AG09309 (cell line): ENCODE data around the gene PLEKHA4.
"Not testable (repeated sequence)": the region's sequence is repeated elsewhere in the genome, so short reads cannot be mapped to it uniquely, and the experiment has no call there.

Experiments used
- DNase-seq: peaks from one replicate; pipeline ENCODE4 v3.0.0-alpha.2; 2010; ENCODE audit warnings: low read depth
- H3K4me3 ChIP-seq: 2 replicates; pipeline ENCODE4 v1.5.1; 2011; ENCODE audit warnings: mild to moderate bottlenecking, low read depth, low read length, moderate library complexity; ENCODE audit not compliant: control insufficient read depth
- TF ChIP-seq, protein P1 (sequence below): IDR thresholded peaks from 2 replicates; pipeline ENCODE4 v1.5.1; 2011; ENCODE audit warnings: mild to moderate bottlenecking, low read depth, low read length, inconsistent platforms; ENCODE audit not compliant: insufficient read depth, control insufficient read depth; ENCODE audit errors: missing control alignments

PLEKHA4 gene

GRCh38 chr19:48881741-48882657 is 13.6 kb upstream of the PLEKHA4 start:
- TF ChIP-seq, protein P1, sequence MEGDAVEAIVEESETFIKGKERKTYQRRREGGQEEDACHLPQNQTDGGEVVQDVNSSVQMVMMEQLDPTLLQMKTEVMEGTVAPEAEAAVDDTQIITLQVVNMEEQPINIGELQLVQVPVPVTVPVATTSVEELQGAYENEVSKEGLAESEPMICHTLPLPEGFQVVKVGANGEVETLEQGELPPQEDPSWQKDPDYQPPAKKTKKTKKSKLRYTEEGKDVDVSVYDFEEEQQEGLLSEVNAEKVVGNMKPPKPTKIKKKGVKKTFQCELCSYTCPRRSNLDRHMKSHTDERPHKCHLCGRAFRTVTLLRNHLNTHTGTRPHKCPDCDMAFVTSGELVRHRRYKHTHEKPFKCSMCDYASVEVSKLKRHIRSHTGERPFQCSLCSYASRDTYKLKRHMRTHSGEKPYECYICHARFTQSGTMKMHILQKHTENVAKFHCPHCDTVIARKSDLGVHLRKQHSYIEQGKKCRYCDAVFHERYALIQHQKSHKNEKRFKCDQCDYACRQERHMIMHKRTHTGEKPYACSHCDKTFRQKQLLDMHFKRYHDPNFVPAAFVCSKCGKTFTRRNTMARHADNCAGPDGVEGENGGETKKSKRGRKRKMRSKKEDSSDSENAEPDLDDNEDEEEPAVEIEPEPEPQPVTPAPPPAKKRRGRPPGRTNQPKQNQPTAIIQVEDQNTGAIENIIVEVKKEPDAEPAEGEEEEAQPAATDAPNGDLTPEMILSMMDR: no peak
- no peak overlapping the region for H3K4me3 ChIP-seq
- DNase-seq: no peak

DNA sequence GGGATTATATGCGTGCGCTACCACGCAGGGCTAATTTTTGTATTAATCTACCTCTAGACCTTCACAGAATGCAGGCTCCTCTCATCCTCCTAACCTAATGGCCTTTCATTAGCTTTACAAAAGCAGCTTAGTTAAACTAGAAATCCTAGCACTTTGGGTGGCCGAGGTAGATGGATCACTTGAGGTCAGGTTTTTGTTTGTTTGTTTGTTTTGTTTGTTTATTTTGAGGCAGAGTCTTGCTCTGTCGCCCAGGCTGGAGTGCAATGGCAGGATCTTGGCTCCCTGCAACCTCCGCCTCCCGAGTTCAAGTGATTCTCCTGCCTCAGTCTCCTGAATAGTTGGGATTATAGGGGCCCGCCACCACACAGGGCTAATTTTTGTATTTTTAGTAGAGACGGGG is 11.3 kb upstream of the PLEKHA4 start:
- H3K4me3 ChIP-seq: not testable (repeated sequence)

GRCh38 chr19:48879025-48879637 is 10.7 kb upstream of the PLEKHA4 start:
- no peak for DNase-seq
- TF ChIP-seq, protein P1: no peak
- no peak overlapping the region for H3K4me3 ChIP-seq

More for the DNA sequence above, 11.3 kb upstream of the PLEKHA4 start:
- not testable (repeated sequence) for DNase-seq

DNA sequence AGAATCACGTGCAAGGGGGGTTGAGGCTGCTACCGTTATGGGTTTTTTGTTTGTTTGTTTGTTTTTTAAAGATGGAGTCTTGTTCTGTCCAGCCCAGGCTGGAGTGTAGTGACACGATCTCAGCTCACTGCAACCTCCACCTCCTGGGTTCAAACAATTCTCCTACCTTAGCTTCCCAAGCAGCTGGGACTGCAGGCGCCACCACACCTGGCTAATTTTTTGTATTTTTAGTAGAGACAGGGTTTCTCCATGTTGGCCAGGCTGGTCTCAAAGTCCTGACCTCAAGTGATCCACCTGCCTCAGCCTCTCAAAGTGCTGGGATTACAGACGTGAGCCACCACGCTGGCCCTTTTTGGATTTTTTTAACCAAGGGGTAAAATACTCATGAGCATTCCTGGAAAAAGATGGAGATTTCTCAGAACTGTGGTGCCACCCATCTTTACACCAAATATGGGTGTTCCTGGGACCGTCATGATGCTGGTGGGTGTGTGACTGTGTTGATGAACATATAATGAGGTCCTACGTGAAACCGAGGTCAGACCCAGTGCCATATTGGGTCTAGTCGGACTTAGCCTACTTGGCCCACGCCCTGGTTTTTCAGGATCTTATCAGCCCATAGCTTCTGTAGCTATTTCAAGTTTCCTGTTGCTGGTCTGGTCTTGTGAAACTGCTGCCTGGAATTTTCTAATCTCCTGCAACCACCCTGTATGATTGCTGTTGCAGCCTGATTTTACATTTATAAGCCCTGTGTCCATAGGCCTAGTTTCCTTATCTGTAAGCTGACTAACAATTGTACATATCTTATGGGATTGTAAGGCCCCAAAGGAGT is 10.0 kb upstream of the PLEKHA4 start:
- no peak for DNase-seq
- TF ChIP-seq, protein P1: no peak
- no peak overlapping the region for H3K4me3 ChIP-seq

DNA sequence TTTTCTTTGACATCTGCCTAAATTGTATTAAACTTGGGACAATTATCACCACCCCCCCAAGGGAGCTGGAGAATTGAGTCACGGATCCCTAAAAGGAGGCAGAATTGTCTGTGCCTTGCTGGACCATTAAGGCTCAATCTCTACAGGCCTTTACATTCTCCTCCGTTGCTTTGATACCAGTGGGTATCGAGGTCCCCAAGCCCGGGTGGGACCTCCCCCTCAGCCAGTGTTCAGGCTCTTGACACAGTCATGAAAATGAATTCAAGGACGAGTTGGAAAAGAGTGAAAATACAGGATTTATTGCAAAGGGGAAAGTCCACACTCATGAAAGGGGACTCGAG is 9.4 kb upstream of the PLEKHA4 start:
- no peak for DNase-seq

GRCh38 chr19:48876043-48876981 is 7.9 kb upstream of the PLEKHA4 start:
- H3K4me3 ChIP-seq: peak overlapping the region; percentile 97
- DNase-seq: not testable (repeated sequence)

More for the DNA sequence above, 9.4 kb upstream of the PLEKHA4 start:
- H3K4me3 ChIP-seq: no peak overlapping the region
- TF ChIP-seq, protein P1: no peak

GRCh38 chr19:48874303-48875135 is 6.1 kb upstream of the PLEKHA4 start:
- TF ChIP-seq, protein P1: no peak
- H3K4me3 ChIP-seq: peak overlapping the region; percentile 97
- no peak for DNase-seq
